GM18867 (cell line): ENCODE data around the gene ZNRD2.
"Not testable (repeated sequence)": the region's sequence is repeated elsewhere in the genome, so short reads cannot be mapped to it uniquely, and the experiment has no call there.

Experiments
- ATAC-seq: cut with Tn5 transposase; IDR thresholded peaks from one replicate; pipeline ENCODE4 v1.9.1; 2021; ENCODE audit warnings: mild to moderate bottlenecking, moderate library complexity; ENCODE audit not compliant: unreplicated experiment

Gene ZNRD2

GRCh38 chr11:65569973-65570918 lies at the start of gene ZNRD2:
TSS of gene ZNRD2 (plus strand) at chr11:65570477. CDS start at chr11:65570492, 15 bp downstream.
- peak; percentile 62 for ATAC-seq

GRCh38 chr11:65521777-65522521 lies 48.3 kb upstream of the ZNRD2 start:
- ATAC-seq = not testable (repeated sequence)

GRCh38 chr11:65522718-65523630 lies 47.3 kb upstream of the ZNRD2 start:
- not testable (repeated sequence) for ATAC-seq

GRCh38 chr11:65523631-65523968 lies 46.7 kb upstream of the ZNRD2 start:
- not testable (repeated sequence) for ATAC-seq

GRCh38 chr11:65524014-65524740 lies 46.1 kb upstream of the ZNRD2 start:
- ATAC-seq = no peak

GRCh38 chr11:65524741-65525545 lies 45.3 kb upstream of the ZNRD2 start, which contains the start of gene SCYL1:
TSS of gene SCYL1 (plus strand) at chr11:65525083. CDS start at chr11:65525154, 71 bp downstream.
- peak; percentile 60 for ATAC-seq

GRCh38 chr11:65525546-65526480 lies 44.5 kb upstream of the ZNRD2 start:
- ATAC-seq = no peak

GRCh38 chr11:65526744-65527143 lies 43.5 kb upstream of the ZNRD2 start:
- no peak for ATAC-seq

GRCh38 chr11:65528819-65529350 lies 41.4 kb upstream of the ZNRD2 start:
- no peak for ATAC-seq

- no peak for ATAC-seq
Measured at GRCh38 chr11:65529475-65530156, 40.7 kb upstream of the ZNRD2 start.

GRCh38 chr11:65530157-65530496 lies 40.1 kb upstream of the ZNRD2 start:
- ATAC-seq = no peak

GRCh38 chr11:65532388-65533064 lies 37.8 kb upstream of the ZNRD2 start:
- no peak for ATAC-seq

GRCh38 chr11:65535102-65535501 lies 35.2 kb upstream of the ZNRD2 start:
- ATAC-seq = no peak

- ATAC-seq = no peak
Measured at GRCh38 chr11:65536412-65537295, 33.6 kb upstream of the ZNRD2 start.

GRCh38 chr11:65537296-65537597 lies 33.0 kb upstream of the ZNRD2 start:
- ATAC-seq = no peak

GRCh38 chr11:65537620-65538231 lies 32.6 kb upstream of the ZNRD2 start:
- ATAC-seq = no peak
